OCI-LY7 (cell line): ENCODE data around the gene ARHGEF11.

Source experiments
- EZH2phosphoT487 ChIP-seq: fragments of 200-600 bp; sonication (generic); IDR thresholded peaks from 2 replicates; pipeline ENCODE4 v1.6.1; 2018; ENCODE audit warnings: low read depth, borderline replicate concordance, mild to moderate bottlenecking, mixed run types, antibody characterized with exemption, low read length, moderate library complexity, mixed read lengths
- TF ChIP-seq, protein P1 (sequence below): fragments of 200-600 bp; sonication (generic); conservative IDR thresholded peaks from 2 replicates; pipeline ENCODE4 v1.5.1; 2014; ENCODE audit warnings: mild to moderate bottlenecking, antibody characterized with exemption, low read length, moderate library complexity, mixed read lengths

DNA sequence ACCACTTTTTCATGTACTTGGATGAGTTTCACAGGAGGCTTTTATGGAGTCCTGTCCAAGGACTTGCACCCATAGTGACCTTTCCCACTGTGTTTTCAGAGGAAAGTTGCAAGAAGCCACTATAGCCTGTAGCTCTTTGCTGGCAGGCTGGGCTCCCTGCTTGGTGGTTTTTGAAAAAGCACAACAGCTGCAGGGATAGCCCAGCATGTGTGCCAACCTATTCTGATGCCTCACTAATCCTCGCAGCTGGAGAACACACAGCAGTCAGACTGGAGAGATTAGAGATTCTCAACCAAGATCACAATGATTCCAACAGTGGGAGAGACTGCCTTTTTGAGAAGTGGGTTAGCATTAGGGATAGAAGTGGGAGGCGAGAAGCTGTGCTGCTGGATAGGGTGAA, 24.1 kb upstream of the ARHGEF11 start:
- TF ChIP-seq, protein P1, sequence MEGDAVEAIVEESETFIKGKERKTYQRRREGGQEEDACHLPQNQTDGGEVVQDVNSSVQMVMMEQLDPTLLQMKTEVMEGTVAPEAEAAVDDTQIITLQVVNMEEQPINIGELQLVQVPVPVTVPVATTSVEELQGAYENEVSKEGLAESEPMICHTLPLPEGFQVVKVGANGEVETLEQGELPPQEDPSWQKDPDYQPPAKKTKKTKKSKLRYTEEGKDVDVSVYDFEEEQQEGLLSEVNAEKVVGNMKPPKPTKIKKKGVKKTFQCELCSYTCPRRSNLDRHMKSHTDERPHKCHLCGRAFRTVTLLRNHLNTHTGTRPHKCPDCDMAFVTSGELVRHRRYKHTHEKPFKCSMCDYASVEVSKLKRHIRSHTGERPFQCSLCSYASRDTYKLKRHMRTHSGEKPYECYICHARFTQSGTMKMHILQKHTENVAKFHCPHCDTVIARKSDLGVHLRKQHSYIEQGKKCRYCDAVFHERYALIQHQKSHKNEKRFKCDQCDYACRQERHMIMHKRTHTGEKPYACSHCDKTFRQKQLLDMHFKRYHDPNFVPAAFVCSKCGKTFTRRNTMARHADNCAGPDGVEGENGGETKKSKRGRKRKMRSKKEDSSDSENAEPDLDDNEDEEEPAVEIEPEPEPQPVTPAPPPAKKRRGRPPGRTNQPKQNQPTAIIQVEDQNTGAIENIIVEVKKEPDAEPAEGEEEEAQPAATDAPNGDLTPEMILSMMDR, result no peak
- no peak for TF ChIP-seq EZH2phosphoT487
